ENCODE data around the gene VSTM2L. TPM values are rescaled to one million over a fixed set of nuclear protein-coding genes. Genes with fewer than 3 reads are reported as not detected.

Gene VSTM2L
- total and polyA plus RNA-seq, 2 of the 4 experiments (the other 2 are of a cell fraction) = 0.18 to 0.19 TPM

GRCh38 chr20:37913567-37914366, 10.8 kb downstream of the VSTM2L start:
- Histone ChIP-seq H3K9ac (ENCODE audit: low read depth, low read length) (no peak overlapping the region), H2BK5ac (ENCODE audit: low read depth, low read length, poor library complexity, severe bottlenecking) (peak overlapping the region; percentile 68), H4K91ac (ENCODE audit: insufficient read depth, low read depth, low read length) (no peak overlapping the region), H3K56ac (ENCODE audit: extremely low read depth, insufficient read depth, low read length) (no peak overlapping the region), H3K9me3 (ENCODE audit: control insufficient read depth, insufficient read depth, low read length) (no peaks in the 10 kb centered on the region), H2BK20ac (ENCODE audit: low read depth, low read length) (no peak overlapping the region), H2AK9ac (replicated peaks; ENCODE audit: low read depth, low read length, poor library complexity) (no peak overlapping the region), H3K9me1 (ENCODE audit: insufficient read depth, low read length) (no peaks in the 10 kb centered on the region), H4K5ac (ENCODE audit: low read depth, low read length) (no peak overlapping the region), H3K79me1 (ENCODE audit: low read depth in 1 of 2, low read length in 2 of 2) (no peaks in the 10 kb centered on the region), H2AFZ (replicated peaks; ENCODE audit: low read length, poor library complexity) (no peak overlapping the region), H3K23ac (ENCODE audit: low read depth, low read length) (peak overlapping the region; percentile 42; the same call in 1 of the 2 replicates), H2BK120ac (ENCODE audit: low read depth, low read length) (no peak overlapping the region), H2AK5ac (ENCODE audit: low read depth, low read length) (no peak overlapping the region), H4K8ac (ENCODE audit: low read depth in 2 of 2, low read length in 2 of 2) (no peak overlapping the region), H2BK15ac (ENCODE audit: low read depth, low read length) (no peak overlapping the region), H3K4me2 (ENCODE audit: low read depth, low read length) (no peak overlapping the region), H3K4me3 (ENCODE audit: insufficient read depth, low read depth, low read length) (no peak overlapping the region), H3K14ac (replicated peaks; ENCODE audit: low read depth, low read length) (no peak overlapping the region), H3K27me3 (ENCODE audit: control insufficient read depth, insufficient read depth, low read length) (peaks cover 84% of the 10 kb centered on the region), H3K36me3 (ENCODE audit: control insufficient read depth, insufficient read depth, low read length) (no peaks in the 10 kb centered on the region), H3K4ac (ENCODE audit: low read depth, low read length) (no peak overlapping the region), H4K20me1 (ENCODE audit: insufficient read depth, low read length) (no peaks in the 10 kb centered on the region), H3K27ac (ENCODE audit: insufficient read depth, low read length) (no peak overlapping the region), H3K18ac (ENCODE audit: low read depth, low read length) (no peak overlapping the region), H3K4me1 (ENCODE audit: control insufficient read depth, insufficient read depth, low read length) (no peaks in the 10 kb centered on the region; the same call in 1 of the 2 replicates)
- dilution Hi-C loops (cut with HindIII; ENCODE audit: low sequenced_read_pairs, unreplicated experiment) (no loop called here), in situ Hi-C loops (cut with MboI; ENCODE audit: low sequenced_read_pairs) (no loop called here), intact Hi-C loops (cut with micrococcal nuclease) (no loop called here)
- ATAC-seq (ENCODE audit: low read depth) (no peak), DNase-seq (no peak)
- TF ChIP-seq SMC3 (IDR thresholded peaks at IDR 0.05; ENCODE audit: low read depth, low read length) (no peak), USF2 (IDR thresholded peaks at IDR 0.05; ENCODE audit: low read depth, low read length) (no peak)
- BruUV-seq (replicated peaks) = no TSS peak
- CTCF ChIA-PET = no interaction called here
- POLR2A ChIA-PET (ENCODE audit: unreplicated experiment) = no interaction called here
- WGBS, 2 experiments (ENCODE audit: extremely low coverage in 2 of 2, insufficient read length in 1 of 2) = 37% methylated on average over 17 of the region's 19 CpGs; no CpG with 5 or more reads in 1 of the 2 experiments
